ENCODE results near the gene FCGBP.
"Not testable (repeated sequence)": the region's sequence is repeated elsewhere in the genome, so short reads cannot be mapped to it uniquely, and the experiment has no call there.

The FCGBP gene

GRCh38 chr19:39891660-39892505 is 42.6 kb downstream of the FCGBP start:
- H3K27ac ChIP-seq (ENCODE audit: low read length); DNase-seq (ENCODE audit: low read depth, low spot score); H3K4me1 ChIP-seq (ENCODE audit: control insufficient read depth, insufficient read depth, low read length); H3K27me3 ChIP-seq (ENCODE audit: control insufficient read depth, insufficient read depth, low read length); H3K4me3 ChIP-seq (ENCODE audit: low read length); H3K9me3 ChIP-seq (ENCODE audit: control insufficient read depth, insufficient read depth, low read length); H3K36me3 ChIP-seq (ENCODE audit: control insufficient read depth, insufficient read depth, low read length): not testable (repeated sequence)
- WGBS (ENCODE audit: insufficient coverage, insufficient read length) = no CpG with 5 or more reads among the region's 64 CpGs

- DNase-seq (ENCODE audit: low read depth, low spot score) = no peak
- Histone ChIP-seq H3K9me3 (ENCODE audit: control insufficient read depth, insufficient read depth, low read length) (no peaks in the 10 kb centered on the region), H3K4me3 (ENCODE audit: low read length) (no peak overlapping the region), H3K36me3 (ENCODE audit: control insufficient read depth, insufficient read depth, low read length) (no peaks in the 10 kb centered on the region), H3K4me1 (ENCODE audit: control insufficient read depth, insufficient read depth, low read length) (no peaks in the 10 kb centered on the region), H3K27ac (ENCODE audit: low read length) (no peak overlapping the region), H3K27me3 (ENCODE audit: control insufficient read depth, insufficient read depth, low read length) (no peaks in the 10 kb centered on the region)
- WGBS (ENCODE audit: insufficient coverage, insufficient read length) = no CpG with 5 or more reads among the region's 17 CpGs
Measured at GRCh38 chr19:39890755-39891551, 43.5 kb downstream of the FCGBP start.

GRCh38 chr19:39889872-39890754 is 44.3 kb downstream of the FCGBP start:
- H3K9me3 ChIP-seq (ENCODE audit: control insufficient read depth, insufficient read depth, low read length); DNase-seq (ENCODE audit: low read depth, low spot score); H3K27ac ChIP-seq (ENCODE audit: low read length); H3K36me3 ChIP-seq (ENCODE audit: control insufficient read depth, insufficient read depth, low read length); H3K4me3 ChIP-seq (ENCODE audit: low read length); H3K4me1 ChIP-seq (ENCODE audit: control insufficient read depth, insufficient read depth, low read length); H3K27me3 ChIP-seq (ENCODE audit: control insufficient read depth, insufficient read depth, low read length): not testable (repeated sequence)
- no CpG with 5 or more reads among the region's 20 CpGs for WGBS (ENCODE audit: insufficient coverage, insufficient read length)

- DNase-seq (ENCODE audit: low read depth, low spot score); H3K9me3 ChIP-seq (ENCODE audit: control insufficient read depth, insufficient read depth, low read length); H3K36me3 ChIP-seq (ENCODE audit: control insufficient read depth, insufficient read depth, low read length); H3K4me1 ChIP-seq (ENCODE audit: control insufficient read depth, insufficient read depth, low read length); H3K4me3 ChIP-seq (ENCODE audit: low read length); H3K27ac ChIP-seq (ENCODE audit: low read length); H3K27me3 ChIP-seq (ENCODE audit: control insufficient read depth, insufficient read depth, low read length): not testable (repeated sequence)
- no CpG with 5 or more reads among the region's 3 CpGs for WGBS (ENCODE audit: insufficient coverage, insufficient read length)
Measured at GRCh38 chr19:39887456-39887951, 46.9 kb downstream of the FCGBP start.

- no CpG with 5 or more reads among the region's 30 CpGs for WGBS (ENCODE audit: insufficient coverage, insufficient read length)
- not testable (repeated sequence) for H3K36me3 ChIP-seq (ENCODE audit: control insufficient read depth, insufficient read depth, low read length); H3K9me3 ChIP-seq (ENCODE audit: control insufficient read depth, insufficient read depth, low read length); DNase-seq (ENCODE audit: low read depth, low spot score); H3K4me3 ChIP-seq (ENCODE audit: low read length); H3K27me3 ChIP-seq (ENCODE audit: control insufficient read depth, insufficient read depth, low read length); H3K27ac ChIP-seq (ENCODE audit: low read length); H3K4me1 ChIP-seq (ENCODE audit: control insufficient read depth, insufficient read depth, low read length)
Measured at GRCh38 chr19:39885821-39886554, 48.4 kb downstream of the FCGBP start.

- H3K4me1 ChIP-seq (ENCODE audit: control insufficient read depth, insufficient read depth, low read length); H3K36me3 ChIP-seq (ENCODE audit: control insufficient read depth, insufficient read depth, low read length); H3K9me3 ChIP-seq (ENCODE audit: control insufficient read depth, insufficient read depth, low read length); H3K27me3 ChIP-seq (ENCODE audit: control insufficient read depth, insufficient read depth, low read length); H3K27ac ChIP-seq (ENCODE audit: low read length); DNase-seq (ENCODE audit: low read depth, low spot score); H3K4me3 ChIP-seq (ENCODE audit: low read length): not testable (repeated sequence)
- WGBS (ENCODE audit: insufficient coverage, insufficient read length) = no CpG with 5 or more reads among the region's 9 CpGs
Measured at GRCh38 chr19:39884721-39885120, 49.7 kb downstream of the FCGBP start.

All from iPS DF 6.9 (cell line).